Germinal center (tissue), 1 donor: Measurements from ENCODE around the gene HS1BP3.
A peak's percentile ranks its signal among the peaks of the same experiment; 100 is the strongest.

Experiments used
- DNase-seq: peaks from one replicate; pipeline ENCODE4 v3.0.0; 2012; ENCODE audit warnings: mixed read lengths, low spot score

HS1BP3 gene

DNA sequence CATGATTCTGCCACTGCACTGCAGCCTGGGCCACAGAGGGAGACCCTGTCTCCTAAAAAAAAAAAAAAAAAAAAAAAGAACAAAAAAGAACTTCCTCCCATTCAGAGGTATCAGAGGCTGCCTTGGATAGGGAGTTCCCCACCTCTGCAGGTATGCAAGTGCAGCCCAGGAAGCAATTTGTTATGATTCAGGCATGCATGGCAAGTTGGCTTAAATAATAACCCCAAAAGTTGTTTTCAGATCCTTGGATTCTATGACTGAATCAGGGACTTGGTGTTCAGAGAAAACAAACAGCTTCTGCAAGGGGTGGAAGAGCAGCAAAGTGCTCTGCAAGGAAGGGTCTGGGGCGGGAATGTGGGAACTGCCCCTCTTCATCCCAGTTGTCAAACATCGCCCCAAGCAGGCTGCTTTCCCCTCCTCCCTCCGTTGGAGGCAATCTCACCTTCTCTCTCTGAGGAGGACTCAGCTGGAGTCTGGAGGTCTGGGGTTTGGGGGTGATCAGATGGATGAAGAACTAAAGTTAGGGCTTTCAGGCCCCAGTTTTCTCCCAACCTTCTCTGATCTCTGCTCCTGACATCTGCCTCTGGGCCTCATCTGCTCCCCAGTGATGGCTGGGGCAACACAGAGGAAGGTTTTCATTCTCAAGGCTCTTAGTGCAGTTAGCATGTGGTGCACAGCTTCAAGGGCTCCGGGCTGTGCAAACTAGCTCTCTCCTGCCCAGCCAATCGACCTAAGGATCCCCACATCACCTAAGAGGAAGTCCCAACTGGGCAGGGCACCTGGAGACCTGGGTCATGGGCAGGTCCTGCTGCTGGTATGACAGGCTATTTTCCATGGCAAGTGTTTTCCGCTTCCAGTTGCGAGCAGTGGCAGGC, 12.5 kb upstream of the HS1BP3 start:
- DNase-seq, result no peak

DNA sequence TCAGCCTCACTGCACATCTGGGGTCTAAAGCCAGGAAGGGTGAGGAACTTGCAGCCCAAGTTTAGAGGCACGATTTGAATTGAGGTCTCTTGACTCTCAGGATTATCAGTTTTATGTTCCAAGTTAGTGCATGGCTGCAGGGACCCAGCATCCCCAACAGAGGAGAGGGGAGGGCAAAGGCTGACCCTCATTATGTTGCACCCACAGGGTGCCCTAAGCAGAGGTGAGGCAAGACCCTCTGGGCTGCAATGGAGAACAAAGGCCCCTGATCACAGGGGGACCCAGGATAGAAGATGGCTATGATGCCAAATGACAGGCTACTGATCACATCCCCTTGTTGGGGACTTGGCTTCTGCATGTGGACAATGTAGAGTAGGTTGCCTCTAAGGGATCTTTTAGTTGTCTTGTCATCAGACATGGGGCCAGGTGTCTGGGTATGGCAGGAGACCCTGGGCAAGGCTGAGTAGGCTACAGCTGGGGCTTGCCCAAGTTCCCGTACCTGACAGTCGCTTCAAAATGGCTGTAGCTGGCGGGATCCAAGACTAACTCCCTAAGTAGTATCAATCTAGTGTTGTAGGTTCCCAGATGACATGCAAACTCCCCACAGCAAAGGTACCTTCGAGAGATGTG, 11.5 kb upstream of the HS1BP3 start:
- DNase-seq, result no peak

DNA sequence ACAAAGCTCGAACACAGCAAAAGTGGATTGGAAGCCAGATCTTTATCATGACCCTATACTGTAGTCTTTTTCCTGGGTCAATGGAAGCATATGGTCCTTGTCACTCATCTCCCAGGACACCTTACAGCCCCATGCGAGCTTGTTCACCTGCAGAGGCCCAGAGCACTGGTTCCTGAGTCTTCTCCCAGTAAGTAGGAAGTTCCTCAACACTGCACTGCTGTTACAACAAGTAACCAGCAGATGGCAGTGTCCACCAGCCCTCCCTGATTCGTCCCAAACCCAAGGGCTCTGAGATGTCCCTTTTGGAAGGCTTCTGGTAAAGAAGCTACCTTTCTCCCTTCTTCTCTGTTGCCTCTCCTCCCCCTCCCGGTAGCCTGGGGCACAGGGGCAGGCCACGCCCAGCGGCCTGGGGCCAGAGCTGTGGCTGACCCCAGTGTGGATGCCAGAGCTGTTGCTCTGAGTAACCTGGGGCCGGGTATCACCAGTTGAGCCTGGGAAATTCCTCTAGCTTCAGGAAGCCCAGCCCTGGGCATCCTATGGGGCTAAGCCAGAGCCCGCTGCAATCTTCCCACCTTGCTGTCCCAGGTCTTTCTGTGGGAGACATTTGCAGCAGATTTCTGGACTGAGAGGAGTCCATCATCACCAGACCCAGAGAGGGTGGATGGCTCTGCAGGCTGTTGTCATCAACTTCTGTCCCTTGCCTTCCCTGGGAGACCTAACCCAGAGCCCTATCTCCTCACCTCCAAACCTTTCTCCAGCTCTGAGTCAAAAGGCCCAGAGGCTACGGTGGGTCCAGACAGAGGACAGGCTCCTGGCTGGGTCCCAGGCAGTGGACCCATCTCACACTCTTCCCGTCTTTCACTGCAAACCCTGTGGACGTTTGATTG, 10.8 kb upstream of the HS1BP3 start:
- peak; percentile 77 for DNase-seq

DNA sequence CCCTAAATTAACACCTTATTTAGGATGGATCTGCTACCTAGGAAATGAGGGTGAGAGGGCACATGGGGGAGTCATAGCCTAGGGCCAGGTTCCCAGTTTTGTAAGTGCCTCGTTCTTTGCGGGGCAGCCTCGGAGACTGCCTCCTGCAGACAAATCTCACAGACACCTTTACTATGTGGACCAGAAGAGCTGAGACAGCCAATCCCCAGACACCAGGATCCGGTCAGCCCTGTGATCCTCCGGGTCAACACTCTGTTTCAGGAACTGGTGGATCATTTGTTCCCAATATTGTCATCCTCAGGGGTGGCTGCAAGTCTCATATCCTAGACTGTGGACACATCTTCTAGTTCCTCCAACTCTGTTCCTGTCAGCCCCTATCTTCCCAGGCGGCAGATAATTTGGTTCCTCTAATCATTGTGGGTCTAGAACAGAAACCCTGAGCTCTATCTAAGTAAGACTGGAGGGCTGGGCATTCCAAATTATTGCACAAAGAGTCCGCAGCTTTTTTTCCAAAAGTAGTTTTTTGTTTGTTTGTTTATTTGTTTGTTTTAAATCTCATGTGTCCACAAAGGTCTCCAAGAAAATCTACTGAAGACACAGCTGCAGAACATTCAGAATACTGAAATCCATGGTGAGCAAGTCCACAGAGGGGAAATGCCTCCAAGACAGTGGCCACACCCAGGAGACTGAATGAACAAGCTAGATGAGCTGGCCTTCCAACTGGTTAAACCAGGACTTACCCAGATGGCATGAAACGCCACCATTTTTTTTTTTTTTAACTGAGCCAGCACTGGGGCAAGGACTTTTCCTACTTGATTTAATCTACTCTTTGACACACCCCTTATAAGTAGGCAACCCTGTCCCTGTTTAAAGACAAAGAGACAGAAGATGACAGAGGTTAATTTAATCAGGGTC, 9.9 kb upstream of the HS1BP3 start:
- no peak for DNase-seq

DNA sequence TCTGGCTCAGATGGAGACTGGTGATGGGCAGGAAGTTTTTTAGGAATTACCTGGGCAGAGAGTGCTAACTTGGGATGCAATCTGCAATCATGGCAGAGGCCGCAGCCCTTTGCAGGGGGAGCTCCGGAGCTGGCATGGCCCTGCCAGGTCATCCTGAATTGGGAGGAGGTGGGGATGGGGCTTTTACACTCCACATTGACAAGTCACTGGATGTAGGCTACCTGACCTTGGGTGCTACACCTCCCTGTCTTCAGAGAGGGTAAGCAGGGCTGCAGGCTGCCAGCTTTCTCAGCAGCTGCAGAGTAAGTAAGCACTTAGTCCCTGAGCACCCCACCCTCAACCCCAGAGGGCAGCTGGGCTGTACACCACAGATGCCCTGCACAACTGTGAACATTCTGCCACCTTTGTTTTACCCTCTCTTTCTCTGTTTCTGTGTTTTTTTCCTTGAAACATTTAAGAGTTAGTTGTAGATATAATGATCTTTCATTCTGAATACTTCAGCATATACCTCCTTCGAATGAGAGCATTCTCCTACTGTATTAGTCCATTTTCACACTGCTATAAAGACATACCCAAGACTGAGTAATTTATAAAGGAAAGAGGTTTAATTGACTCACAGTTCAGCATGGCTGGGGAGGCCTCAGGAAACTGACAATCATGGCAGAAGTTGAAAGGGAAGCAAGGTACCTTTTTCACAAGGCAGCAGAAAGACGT, 6.8 kb upstream of the HS1BP3 start:
- no peak for DNase-seq

DNA sequence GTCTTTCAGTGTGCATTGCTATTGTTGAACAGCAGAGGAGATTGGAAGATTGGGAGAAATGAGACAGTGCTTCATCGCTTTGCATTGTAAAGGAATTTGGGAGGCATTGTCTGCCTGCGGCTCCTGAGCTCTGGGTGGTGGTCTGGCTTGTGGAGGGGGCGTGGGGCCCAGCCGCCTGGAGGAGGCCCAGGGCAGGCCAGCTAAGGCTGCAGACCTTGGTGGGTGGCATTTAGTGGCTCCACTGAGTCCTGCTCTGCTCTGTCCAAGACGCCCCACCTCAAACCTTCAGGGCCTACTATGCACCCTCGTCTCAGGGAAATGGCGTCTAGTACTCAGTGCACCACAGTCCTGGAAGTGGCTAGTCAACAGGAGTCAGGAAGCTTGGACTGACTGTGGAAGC, 5.7 kb upstream of the HS1BP3 start:
- DNase-seq, result no peak

DNA sequence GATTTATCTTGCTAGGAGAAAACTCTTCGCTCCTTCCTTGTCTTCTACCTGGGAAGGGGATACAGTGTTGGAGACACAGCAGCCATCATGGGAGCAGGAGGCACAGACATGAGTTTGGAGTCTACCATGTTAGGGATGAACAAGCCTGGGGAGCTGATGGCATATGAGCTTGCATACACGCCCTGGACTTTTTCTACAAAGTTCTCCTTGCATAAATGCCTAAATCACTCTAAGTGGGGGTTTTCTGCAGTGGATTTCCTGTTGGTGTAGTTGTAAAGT, 3.6 kb upstream of the HS1BP3 start:
- DNase-seq, result no peak

DNA sequence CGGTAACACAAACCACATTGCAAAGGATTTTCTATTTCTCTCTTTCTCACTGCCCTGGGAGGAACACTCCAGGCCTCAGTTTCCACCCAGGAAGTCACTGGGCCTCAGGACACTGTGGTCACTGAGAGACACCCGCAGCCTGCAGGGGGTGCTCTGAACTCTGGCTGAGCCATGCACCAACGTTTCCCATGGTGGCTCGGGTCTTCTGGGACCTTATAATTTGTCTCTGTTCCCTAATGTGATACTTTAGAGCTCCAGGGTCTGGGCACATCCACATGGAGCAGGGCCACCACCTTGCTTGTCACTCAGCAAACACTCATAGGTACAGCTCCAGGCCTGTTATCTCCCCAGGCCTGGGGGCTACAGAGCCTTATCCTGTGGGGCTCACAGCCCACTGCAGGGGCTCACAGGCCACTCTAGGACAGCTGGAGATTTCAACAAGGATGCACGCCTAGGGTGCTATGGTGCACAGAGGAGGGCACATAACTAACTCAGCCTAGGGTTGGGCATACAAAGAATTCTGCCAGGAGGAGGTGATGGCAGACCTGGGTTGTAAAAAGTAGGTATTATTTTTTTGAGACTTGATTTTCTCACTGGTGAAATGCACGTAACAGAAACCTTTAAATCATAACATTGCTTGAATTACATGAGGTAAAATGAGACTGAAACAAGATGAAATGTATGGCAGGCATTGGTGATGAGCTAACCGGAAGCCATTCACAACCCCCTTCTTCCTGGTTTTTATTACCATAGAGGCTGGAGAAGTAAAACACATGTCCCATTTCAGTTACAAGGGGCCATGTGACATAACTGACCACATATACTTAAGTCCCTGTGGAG, 3.0 kb upstream of the HS1BP3 start:
- no peak for DNase-seq

DNA sequence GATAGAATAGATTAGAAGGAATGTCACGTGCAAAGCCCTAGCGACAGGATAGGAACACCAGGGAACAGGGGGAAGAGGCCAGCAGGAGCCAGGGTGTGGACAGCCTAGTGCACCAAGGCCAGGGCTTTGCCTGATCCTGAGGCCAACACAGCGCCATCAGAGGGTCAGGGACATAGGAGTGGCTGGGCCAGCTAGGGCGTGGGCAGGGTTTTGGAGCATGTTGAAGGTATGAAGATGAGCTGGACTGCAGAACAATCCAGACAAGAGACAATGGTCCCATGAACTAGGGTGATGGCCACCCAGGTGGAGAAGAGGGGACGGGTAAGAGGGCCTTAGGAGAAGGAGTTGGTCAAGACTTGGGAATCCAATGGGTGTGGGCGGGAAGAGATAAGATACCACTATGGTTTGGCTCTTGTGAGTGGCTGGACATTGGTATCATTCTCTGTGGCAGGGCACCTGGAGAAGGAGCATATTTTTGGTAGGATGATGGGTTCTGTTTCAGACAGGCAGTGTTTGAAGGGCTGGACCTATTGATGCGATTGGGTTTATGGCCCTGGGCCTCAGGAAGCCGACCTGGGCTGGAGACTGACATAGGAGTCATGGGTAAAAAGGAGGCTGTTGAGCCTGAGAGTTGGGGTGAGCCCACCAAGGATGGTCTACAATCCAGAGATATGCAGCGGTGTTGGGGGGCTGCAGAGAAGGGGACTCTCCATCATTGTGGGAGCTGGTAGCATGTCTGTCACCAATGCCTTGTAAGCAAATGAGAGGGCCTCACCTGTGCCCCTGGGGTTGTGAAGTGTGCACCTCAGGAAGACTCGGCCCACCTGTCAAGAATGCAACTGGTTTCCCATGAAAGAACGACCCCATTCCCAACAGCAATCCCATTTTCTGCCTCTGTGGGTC, 2.0 kb upstream of the HS1BP3 start:
- no peak for DNase-seq

DNA sequence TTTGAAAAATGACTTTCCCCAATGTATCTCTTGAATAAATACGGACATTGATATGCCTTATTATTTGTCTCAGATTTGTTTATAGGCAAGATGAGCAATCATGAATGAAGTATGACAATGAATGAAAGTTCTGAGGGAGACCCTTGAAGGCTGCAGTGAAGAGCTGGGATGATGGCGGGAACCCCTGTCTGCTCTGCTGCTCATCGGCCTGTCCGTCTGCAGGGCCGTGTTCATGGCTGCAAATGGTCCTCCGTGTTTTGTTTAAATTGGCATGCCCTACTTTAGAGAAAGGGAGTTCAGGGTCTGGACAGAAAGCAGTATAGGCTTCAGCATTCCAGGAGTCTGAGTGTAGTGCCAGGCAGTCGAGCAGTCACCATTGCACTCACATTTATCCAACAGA, 1.2 kb upstream of the HS1BP3 start:
- DNase-seq, result no peak

DNA sequence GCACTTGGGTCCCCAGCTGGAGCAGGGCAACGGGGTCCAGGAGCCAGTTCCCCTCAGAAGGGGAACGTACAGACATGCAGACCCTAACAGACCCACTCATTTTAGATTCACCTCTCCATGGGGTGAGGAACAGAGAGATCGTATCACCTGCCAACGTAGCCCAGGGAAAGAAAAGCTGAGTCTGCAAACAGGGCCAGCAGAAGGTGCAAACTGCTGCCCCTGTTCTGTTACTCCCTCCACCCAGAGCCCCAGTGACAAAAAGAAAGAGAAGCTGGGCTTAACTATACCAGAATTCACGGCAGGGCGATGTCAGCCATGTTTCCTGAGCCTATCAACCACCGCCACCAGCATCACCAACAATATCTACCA, 817 bp upstream of the HS1BP3 start:
- no peak for DNase-seq

DNA sequence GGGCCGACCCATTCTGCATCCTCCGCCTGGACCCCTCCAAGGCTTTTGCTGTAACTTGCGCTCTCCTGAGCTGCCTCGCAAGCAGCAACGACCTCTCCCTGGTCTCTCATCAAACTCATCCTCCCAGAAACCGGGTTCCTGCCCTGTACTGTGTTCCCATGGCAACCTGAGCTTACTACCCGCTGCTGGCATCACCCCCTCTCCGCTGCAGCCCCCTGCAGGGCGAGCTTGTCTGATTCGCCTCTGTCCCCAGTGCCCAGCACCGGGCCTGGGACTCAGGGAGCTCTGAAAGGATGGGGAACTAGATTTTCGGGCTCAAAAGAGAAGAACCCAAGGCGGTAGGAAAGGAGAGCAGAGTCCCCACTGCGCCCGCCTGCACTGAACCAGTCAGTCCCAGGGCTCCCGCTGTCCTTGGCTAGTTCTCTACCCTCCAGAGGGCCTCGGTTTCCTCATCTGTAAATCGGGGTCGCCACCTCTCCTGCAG, 463 bp downstream of the HS1BP3 start:
- peak; percentile 44 for DNase-seq

DNA sequence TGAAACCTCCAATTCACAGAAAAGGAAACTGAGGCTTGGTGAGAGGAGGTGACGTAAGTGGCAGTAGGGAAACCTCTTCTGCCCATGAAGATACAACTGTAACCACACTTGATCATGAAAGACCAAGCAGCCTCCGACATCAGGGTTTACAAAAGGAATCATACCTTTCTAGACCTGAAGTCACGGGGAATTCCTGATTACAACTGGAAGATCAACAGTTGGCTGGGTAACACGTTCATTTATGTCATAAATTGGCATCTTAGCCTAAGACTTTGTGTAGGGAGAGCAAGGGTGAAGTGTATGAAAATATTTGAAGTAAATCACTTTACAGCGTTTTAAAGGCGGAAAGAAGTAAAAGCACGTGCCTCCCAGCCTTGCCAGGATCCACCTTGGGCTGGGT, 922 bp downstream of the HS1BP3 start:
- DNase-seq, result no peak

DNA sequence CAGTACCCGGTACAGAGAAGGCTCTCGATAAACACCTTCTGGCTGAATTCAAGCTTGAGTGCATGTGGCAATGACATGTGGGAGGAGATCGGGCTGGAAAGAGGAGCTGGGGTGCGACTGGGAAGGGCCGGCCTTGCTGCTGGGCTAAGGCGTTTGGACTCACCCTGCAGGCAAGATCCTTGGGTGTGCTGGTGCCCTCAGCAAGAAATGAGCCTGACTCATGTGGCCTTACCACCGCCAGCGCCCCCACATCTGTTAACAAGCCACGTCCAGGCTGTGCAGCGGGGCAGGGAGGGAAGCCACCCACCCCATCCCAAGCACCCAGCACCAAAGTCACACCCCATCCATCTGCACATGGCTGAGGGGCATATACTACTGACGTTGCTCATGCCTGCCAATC, 1.3 kb downstream of the HS1BP3 start:
- no peak for DNase-seq

DNA sequence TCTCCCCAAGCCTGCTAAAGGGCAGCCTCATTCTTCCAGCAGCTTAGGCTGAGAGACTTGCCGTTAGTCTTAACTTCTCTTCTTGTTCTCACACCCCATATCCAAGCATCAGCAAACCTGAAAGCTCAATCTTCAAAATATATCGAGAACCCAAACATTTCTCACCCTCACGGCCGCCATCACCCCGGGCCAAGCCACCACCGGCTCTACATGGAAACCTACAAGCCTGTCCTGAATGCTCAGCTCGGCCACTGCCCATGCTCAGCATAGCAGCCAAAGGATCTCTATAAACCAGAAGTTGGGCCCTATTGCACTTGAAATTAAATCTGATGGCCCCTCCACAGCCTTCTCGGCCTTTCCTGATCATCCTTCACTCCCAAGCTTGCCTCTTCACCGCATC, 2.1 kb downstream of the HS1BP3 start:
- no peak for DNase-seq

DNA sequence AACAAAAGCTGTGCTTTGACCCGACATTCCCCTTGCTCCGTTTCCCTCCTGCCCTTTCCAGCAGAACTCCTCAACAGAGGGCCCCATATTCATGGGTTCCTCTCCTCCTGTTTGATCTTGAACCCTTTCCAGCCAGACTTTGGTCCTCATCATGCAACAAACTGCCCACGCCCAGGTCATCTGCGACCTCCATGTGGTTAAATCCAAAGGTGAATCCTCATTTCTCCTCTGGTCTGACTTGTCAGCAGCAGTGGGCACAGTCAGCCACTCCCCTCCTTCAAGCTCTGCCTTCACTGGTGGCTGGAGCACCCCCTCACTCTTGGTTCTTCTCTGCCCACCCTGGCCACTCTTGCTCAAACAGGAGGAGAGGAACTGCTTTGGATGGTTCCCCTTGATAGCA, 2.7 kb downstream of the HS1BP3 start:
- DNase-seq, result no peak

DNA sequence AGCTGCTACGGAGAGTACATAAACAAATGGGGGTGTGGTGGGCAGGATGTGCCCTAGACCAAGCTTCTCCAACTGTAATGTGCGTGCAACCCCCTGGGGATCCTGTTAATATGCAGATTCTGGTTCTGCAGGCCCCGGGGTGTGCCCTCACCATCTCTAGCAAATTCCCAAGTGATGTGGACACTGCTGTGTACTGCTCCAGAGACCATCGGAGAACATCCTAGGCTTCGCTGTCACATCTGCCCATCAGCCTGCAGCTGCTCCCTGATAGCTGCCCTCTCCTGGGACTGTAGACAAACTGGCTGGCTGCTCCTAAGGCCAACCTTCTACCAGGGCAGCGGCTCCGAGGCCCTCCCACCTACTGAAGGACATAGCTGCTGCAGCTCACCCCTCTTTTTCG, 3.2 kb downstream of the HS1BP3 start:
- DNase-seq, result no peak

DNA sequence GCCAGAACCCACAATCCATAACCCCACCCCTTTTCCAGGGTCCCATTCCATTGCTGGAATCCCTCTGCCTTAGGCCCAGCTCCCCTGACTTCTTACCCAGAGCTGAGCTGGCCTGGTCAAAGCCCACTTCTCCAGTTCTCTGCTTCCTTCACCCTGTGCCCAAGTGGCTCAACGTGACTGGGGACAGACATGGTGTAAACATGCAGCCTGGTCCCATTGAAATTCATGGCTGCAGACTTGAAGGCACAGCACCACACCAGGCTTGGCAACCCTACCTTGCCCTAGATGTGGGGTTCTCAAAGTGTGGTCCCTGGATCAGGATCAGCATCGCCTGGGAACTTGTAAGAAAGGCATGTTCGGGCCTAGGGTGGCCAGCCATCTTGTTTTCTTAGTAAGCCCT, 3.7 kb downstream of the HS1BP3 start:
- DNase-seq, result no peak

DNA sequence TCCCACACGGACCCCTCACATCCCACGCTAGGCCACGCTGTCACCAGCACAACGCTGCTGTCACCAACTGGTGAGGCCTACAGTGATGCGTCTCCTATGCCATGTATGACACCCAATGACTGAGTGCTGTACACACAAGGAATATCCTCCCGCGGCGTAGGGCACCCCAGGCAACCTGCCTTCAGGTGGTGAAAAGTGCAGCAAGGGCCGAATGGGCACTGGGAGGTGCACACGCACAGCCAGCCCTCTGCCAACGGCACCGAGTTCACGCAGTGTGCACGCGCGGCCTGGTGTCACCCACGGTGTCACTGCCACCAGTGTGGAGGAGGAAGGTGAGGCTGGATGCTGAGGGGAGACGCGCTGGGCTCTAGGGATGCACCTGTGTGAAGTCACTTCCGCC, 4.5 kb downstream of the HS1BP3 start:
- no peak for DNase-seq
